HG02981 (cell line): ENCODE data around the gene TET2.
"Not testable (repeated sequence)": the region's sequence is repeated elsewhere in the genome, so short reads cannot be mapped to it uniquely, and the experiment has no call there.

Source experiments
- ATAC-seq: cut with Tn5 transposase; IDR thresholded peaks from one replicate; pipeline ENCODE4 v1.9.1; 2021; ENCODE audit warnings: mild to moderate bottlenecking, moderate library complexity; ENCODE audit not compliant: unreplicated experiment

Gene TET2

DNA sequence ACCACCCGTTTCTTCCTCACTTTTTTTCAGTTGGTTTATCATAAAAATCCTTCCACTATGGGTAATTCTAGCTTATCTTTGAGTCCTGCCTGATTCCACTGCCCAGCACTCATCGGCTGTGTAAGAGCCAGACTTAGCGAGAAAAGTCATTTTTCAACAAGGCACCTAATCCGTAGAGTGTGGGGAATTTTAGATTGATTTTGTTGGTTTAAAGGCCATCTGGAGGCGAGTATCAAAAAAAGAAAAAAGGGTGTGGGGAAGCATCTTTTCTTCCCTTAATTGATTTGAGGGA lies 134.4 kb downstream of the TET2 start:
- ATAC-seq: no peak

GRCh38 chr4:105282489-105282888 lies 135.8 kb downstream of the TET2 start:
- ATAC-seq: no peak

GRCh38 chr4:105283501-105283900 lies 136.8 kb downstream of the TET2 start:
- ATAC-seq: no peak

DNA sequence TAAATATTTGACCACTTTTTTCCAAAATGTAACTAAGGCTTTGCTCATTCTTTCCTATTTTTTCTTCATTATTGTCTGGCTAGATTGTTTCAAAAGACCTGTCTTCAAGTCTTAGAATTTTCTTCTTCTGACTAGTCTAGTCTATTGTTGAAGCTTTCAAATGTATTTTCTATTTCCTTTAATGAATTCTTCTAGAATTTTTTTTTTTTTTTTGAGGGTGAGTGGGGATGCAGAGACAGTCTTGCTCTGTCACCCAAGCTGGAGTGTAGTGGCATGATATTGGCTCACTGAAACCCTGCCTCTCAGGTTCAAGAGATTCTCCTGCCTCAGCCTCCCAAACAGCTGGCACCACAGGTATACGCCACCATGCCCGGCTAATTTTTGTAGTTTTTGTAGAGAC lies 141.4 kb downstream of the TET2 start:
- ATAC-seq: no peak

DNA sequence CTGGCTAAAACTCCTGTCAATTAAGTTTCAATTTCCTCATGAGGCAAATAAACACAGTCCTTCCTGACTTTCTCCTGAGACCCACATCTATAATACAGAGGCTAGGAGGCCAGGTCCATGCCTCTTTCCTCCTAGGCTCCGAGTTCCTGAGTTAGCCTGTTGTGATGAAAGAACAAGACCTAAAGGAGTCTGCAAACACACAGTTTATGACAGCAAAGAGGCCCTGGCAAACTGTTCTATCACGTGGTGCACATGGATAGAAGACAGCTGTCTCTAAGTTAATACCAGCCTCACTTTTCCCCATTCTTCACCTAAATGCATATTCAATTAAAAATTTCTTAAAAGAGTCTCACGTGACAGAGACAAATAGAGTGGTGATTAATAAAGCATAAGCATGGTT lies 145.2 kb downstream of the TET2 start:
- ATAC-seq: no peak

DNA sequence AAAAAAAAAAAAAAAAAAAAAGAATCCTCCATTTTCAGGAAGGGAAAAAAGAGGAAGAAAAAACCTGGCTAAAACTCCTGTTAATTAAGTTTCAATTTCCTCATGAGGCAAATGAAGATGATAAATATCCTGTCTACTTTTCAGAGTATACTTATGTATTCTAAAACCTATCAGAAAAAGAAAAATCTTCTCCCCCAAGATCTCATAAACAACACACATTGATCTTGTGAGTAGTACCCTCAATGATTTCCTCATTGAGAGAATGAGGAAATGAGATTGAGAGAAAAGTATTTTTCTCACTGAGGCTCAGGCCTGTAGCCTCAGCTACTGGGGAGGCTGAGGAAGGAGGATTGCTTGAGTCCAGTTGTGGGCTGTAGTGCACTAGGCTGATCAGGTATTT lies 146.7 kb downstream of the TET2 start:
- no peak for ATAC-seq

GRCh38 chr4:105296672-105297071 lies 150.0 kb downstream of the TET2 start:
- ATAC-seq: no peak

- ATAC-seq: not testable (repeated sequence)
These were observed 152.4 kb downstream of the TET2 start for GRCh38 chr4:105299027-105299426.

GRCh38 chr4:105304085-105304484 lies 157.4 kb downstream of the TET2 start:
- no peak for ATAC-seq

- ATAC-seq: peak; percentile 29
These were observed 158.6 kb downstream of the TET2 start for GRCh38 chr4:105305019-105305836.

DNA sequence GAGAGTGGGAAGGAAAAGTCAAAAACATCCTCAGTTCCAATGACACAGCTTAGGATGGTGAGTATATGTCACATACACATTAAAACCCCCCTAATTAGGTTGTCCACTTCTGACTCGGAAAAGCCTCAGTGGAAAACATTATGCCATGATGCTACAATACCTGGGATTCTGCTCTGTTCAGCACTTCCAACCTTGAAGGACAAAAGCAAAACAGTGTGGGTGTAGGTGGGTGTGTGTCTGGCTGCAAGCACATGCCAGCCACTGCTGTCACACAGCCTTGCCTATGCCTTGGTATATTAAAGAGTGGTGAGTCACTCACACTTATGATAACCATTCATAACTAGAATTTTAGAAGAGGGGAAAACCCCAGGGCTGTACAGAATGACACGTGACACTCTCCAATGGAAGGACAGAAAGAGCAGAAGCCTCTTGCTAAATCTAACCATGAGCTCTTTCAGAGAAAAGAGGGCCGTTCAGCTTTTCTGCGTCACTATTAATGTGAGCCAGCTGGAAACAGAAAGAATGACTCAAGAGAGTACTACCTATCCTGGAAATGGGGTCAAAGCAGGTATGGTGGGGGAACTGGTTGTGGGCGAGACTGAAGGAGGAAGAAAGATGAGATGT lies 159.6 kb downstream of the TET2 start:
- peak; percentile 88 for ATAC-seq

- no peak for ATAC-seq
These were observed 160.1 kb downstream of the TET2 start for GRCh38 chr4:105306820-105307219.

DNA sequence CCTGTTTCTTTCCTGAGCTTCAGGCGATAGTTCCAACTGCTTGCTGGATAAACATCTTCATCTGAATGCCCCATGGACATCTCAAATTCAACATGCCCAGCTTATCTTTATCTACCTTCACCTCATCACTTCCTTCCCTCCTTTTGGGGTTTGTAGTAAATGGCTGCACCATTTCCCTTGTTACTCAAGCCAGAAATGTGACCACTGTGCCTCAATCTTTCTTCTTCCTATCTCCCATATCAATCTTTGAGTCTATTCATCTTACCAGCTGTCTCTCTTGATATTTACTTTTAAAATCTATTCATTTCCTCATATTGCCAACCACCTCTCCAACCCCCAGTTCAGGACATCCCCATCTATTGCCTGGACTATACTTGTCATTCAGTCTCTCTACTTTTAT lies 171.8 kb downstream of the TET2 start:
- no peak for ATAC-seq

DNA sequence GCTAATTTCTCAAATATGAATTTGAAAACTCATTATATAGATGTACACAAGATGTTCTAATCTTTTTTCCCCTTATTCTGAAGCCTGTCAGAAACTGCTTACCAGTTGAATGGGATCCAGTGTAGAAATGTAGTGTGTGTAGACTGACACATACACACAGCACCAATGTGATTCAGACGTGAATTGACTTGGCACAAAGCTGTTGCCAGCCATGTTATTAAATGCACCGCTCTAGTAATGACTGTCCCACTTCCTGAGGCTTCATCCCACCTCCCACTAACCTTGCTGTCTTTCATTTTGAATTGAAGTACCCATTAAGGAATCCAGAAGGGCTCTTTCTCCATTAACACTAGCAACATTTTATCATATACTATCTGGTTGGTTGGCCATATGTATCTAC lies 180.5 kb downstream of the TET2 start:
- ATAC-seq: no peak

- no peak for ATAC-seq
These were observed 181.3 kb downstream of the TET2 start for GRCh38 chr4:105327956-105328355.

GRCh38 chr4:105329081-105329480 lies 182.4 kb downstream of the TET2 start:
- no peak for ATAC-seq
